ENCODE data around the gene TMCC1.
A peak's percentile ranks its signal among the peaks of the same experiment; 100 is the strongest.
"Not testable (repeated sequence)": the region's sequence is repeated elsewhere in the genome, so short reads cannot be mapped to it uniquely, and the experiment has no call there.

The TMCC1 gene

GRCh38 chr3:129834580-129834979 is 58.9 kb downstream of the TMCC1 start:
- DNase-seq, result no peak

DNA sequence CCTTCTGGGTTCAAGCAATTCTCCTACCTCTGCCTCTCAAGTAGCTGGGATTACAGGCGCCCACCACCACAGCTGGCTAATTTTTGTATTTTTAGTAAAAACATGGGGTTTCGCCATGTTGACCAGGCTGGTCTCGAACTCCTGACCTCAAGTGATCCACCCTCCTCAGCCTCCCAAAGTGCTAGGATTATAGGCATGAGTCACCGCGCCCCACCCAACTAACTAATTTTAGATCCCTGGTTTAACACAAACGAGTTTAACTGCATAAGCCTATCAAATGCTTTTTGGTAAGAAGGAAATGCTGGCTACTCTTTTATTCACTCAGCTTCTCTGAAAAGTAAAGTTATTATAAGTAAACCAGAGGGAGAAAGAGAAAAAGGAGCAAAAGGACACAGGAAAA is 61.6 kb downstream of the TMCC1 start:
- not testable (repeated sequence) for DNase-seq

DNA sequence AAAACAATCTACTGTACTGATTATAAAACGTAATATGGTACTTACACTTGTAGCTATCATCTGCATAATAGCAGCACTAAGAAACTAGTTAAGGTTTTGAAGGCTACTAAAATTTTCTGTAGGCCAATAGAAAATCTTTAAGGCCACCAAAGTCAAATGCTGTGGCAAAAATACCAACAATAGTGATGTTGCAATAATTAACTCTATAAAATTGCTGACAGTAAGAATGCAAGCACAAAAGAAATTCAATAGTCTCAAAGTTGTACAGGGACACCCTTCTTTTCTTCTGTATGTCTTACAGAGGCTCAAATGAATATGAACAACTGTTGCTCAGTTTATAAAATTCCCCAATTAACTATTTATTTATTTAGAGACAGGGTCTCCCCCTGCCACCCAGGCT is 62.0 kb downstream of the TMCC1 start:
- no peak for DNase-seq

GRCh38 chr3:129829640-129830039 is 63.9 kb downstream of the TMCC1 start:
- peak; percentile 82 for DNase-seq

- peak; percentile 36 for DNase-seq
These were observed 65.7 kb downstream of the TMCC1 start for GRCh38 chr3:129827765-129828164.

- peak; percentile 87 for DNase-seq
These were observed 68.5 kb downstream of the TMCC1 start for GRCh38 chr3:129824926-129825541.

DNA sequence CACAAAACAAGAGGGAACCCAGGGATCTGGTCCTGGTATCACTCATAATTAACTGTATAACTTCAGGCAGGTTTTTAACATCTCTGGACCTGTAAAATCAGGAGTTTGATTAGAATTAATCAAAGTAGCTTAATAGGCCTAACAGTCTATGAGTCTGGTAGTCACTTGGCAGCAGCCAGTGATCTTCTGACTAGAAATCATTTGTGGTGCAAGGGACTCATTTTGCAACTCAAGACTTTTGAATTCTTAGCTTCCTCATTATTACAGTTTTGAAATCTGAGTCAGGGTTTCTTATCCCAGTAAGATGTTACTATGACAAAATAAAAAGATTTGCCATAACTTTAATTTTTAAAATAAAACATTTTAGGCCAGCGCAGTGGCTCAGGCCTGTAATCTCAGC is 70.8 kb downstream of the TMCC1 start:
- peak; percentile 33 for DNase-seq

DNA sequence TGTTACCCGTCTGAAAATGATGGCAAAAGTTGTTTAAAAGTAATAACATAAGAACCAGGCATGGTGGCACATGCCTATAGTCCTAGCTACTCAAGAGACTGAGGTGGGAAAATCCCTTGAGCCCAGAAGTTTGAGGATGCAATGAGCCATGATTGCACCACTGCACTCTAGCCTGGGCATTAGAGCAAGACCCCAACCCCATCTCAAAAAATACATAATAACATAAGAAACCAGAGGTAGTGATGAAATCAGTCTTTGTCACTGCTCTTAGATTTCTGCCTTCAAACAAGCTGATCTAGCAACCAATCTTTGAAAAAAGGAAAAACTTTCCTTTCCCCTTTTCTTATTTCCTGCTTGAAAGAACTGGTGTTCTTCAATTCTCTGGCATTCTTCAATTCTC is 71.3 kb downstream of the TMCC1 start:
- DNase-seq, result no peak

GRCh38 chr3:129820587-129820986 is 72.9 kb downstream of the TMCC1 start:
- peak; percentile 46 for DNase-seq

GRCh38 chr3:129812589-129812988 is 80.9 kb downstream of the TMCC1 start:
- no peak for DNase-seq

DNA sequence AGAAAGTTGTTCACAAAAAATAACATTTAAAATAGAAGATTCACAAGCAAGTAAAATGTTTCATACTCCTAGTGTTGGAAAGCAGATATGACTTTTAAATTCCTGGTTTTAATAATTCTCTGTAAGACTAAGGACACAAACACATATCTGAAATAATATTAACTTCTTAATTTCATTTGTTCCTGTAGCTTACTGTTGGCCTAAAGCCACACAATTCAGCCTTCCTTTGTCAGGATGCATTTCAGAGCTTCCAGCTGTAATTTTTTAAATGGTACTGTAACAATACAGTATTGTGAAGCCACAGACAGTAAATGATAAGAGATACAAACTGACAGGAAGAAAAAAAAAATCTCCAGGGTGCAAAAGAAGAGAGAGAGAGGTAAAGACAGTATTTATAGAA is 84.2 kb downstream of the TMCC1 start:
- no peak for DNase-seq

- no peak for DNase-seq
These were observed 97.4 kb downstream of the TMCC1 start for GRCh38 chr3:129796146-129796545.

DNA sequence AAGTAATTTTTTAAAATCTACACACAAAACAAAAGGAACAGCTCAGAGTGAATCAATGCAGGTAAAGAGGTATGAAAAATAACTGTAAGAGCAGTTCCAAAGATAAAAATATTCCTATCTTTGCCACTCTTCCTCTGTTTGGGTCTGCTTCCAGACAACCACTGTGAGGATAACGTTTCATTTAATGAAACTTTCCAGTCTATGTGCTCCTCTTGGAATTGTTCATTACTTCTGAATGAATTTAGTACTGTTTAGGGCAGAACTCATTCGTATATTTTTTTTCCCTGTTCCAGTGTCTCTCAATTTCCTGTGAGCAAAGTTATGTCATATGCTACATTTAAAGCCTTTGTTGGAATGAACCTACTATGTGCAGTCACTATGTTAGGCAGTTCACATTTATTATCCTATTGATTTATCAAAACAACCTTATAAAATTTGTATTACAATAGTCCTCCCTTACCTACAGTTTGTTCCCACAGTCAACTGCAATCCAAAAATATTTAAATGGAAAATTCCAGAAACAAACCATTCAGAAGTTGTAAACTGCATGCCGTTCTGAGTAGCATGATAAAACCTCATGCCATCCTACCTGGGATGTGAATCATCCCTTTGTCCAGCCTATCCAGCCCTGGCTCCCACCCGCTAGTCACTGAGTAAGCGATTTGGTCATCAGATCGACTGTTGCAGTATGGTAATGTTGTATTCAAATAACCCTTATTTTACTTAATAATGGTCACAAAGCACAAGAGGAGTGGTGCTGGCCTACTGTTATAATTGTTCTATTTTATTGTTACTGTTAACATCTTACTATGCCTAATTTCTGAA is 98.1 kb downstream of the TMCC1 start:
- no peak for DNase-seq

DNA sequence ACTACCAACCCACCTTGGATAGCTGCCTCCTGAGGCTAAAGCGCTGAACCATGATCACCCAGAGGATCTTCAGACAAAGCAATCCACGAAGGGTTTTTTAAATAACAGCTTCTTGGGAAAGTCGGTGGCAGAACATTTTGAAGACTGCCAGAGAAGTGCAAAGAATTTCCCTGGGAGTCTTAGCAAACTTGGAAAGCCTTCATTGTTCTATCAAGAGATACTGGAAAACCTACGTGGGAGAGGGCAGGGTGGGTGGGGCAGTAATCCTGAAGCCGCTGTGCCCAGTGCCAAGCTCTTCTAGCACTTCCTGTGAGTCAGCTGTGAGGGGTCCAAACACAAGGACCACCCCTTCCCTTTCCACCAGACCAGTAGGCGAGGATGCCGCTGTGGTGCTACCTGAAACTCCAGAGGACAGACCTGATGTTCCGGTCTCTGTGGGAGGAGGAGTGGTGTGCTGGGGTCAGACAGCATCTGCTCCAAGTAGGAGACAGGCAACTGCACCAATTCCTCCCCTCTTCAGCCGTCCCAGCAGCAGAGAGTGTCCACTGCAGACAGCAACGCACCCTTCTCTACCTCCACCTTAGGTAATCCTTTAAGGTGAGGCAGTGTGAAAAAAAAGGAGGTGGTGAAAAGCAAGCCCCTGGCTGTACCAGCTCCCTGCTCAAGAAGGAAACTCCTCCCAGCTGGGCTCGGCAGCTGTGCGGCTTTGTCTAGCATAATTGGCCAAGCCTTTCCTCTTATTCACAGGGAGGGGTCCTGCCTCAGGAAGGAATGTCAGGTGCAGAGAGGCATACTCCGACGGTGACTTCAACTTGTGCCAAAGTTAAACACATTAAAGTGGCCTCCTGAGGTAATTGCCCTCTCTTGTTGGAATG is 99.0 kb downstream of the TMCC1 start:
- DNase-seq, result peak; percentile 48

- DNase-seq, result peak; percentile 94
These were observed 99.6 kb downstream of the TMCC1 start for GRCh38 chr3:129793942-129794310.

GRCh38 chr3:129793319-129793718 is 100.2 kb downstream of the TMCC1 start:
- DNase-seq, result peak; percentile 32

DNA sequence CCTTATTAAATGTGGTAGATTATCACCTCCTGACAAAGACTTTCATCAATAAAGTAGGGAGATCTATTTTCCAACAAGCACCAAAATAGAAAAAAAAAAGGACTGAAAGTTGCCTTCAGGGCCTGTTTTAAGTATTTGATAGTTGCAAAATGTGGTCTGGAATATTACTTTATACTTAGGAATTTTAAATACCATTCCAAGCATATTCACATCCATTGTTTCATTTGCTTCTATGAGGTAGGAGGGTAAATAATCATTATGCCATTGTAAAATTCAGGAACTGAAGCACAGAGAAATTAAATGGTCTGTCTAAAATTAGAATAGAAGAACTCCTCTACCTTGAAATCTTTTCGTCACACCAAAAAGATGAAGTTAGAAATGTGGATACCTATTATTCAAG is 110.0 kb downstream of the TMCC1 start:
- DNase-seq, result no peak

GRCh38 chr3:129778871-129779270 is 114.6 kb downstream of the TMCC1 start:
- DNase-seq, result no peak

GRCh38 chr3:129777806-129778205 is 115.7 kb downstream of the TMCC1 start:
- DNase-seq, result no peak

GRCh38 chr3:129775870-129776269 is 117.6 kb downstream of the TMCC1 start:
- DNase-seq, result no peak

DNA sequence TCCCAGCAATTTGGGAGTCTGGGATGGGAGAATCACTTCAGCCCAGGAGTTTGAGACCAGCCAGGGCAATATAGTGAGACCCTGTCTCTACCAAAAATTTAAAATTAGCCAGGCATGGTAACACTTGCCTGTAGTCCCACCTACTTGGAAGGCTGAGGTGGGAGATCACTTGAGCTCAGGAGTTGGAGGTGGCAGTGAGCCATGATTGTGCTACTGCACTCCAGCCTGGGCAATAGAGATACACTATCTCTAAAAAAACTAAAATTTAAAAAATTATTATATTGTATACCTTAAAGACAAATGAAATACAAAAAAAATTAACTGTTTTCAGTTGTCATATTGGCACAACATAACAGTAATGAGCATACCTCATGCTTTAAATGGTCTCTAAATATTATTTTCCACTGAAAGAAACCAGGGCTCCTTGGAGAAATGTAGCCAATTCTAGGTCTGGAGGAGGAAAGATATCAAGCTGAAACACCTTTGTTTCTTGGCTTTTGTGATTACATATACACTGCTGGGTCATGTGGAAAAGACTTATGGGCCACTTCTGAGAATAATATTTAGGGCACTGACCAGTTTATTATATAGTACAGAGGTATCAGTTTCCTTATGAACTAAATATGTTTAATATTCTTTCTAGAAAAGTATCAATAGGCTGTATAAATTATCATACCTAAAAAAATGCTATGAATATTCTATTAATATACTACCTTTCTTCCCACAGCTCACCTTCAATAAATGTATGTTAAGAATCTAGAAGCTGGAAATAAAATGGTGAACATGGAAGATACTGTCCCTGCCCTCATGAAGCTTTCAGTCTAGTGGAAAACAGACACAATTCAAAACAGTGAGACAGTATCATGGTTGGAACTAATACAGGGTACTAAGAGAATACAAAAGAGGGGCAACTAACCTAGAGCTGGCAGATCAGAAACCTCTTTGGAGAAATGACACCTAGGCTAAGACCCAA is 119.5 kb downstream of the TMCC1 start:
- peak; percentile 85 for DNase-seq

- DNase-seq, result no peak
These were observed 122.9 kb downstream of the TMCC1 start for GRCh38 chr3:129770604-129771003.
